HG02943 (cell line): ENCODE data around the gene CHTF18.
"Not testable (repeated sequence)": the region's sequence is repeated elsewhere in the genome, so short reads cannot be mapped to it uniquely, and the experiment has no call there.

Experiments
- ATAC-seq: cut with Tn5 transposase; IDR thresholded peaks from one replicate; pipeline ENCODE4 v1.9.1; 2021; ENCODE audit warnings: mild to moderate bottlenecking, low read depth, moderate library complexity; ENCODE audit not compliant: unreplicated experiment

The CHTF18 gene

DNA sequence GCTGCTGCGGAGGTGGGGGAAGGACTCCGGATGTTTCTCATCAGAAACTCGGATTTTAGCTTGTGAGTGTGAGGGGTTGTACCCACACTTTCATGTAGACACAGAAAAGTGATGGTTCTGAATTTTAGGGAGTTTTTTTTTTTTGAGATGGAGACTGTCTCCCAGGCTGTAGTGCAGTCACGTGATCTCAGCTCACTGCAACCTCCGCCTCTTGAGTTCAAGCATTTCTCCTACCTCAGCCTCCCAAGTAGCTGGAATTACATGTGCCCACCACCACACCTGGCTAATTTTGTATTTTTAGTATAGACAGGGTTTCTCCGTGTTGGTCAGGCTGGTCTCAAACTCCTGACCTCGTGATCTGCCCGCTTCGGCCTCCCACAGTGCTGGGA is 34.5 kb downstream of the CHTF18 start:
- no peak for ATAC-seq

DNA sequence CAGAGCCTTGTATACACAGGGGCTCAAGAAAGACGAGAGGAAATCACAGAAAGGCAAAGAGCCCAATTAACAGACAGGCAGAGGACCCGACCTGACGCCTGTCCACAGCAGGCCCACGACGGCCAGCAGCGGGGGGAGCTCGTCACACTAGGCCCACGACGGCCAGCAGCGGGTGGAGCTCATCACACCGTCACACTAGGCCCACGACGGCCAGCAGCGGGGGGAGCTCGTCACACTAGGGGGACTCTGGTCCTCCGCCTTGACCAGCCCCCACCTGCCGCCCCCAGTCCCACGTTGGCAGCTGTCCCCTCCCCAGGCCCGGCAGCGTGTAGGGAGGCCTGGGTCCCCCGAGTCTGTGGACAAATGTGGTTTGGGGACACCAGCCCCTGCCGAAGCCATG is 35.8 kb downstream of the CHTF18 start:
- ATAC-seq, result no peak

DNA sequence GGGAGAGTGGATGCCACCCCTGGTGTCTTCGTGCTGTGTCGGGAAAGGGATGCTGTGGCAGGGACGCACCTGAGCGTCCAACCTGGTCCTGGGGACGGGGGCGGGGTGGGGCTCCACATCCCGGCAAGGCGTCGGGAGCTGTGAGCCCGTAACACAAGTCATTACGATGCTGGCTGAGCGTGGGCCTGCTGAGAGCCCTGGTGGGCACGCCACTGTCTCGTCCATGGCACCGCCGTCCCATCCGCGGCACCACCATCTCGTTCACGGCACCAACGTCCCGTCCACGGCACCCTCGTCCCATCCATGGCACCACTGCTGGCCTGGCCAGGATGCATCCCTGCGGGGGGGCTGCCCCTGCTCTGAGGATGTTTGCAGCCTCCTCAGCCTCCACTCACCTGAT is 36.2 kb downstream of the CHTF18 start:
- ATAC-seq, result no peak

DNA sequence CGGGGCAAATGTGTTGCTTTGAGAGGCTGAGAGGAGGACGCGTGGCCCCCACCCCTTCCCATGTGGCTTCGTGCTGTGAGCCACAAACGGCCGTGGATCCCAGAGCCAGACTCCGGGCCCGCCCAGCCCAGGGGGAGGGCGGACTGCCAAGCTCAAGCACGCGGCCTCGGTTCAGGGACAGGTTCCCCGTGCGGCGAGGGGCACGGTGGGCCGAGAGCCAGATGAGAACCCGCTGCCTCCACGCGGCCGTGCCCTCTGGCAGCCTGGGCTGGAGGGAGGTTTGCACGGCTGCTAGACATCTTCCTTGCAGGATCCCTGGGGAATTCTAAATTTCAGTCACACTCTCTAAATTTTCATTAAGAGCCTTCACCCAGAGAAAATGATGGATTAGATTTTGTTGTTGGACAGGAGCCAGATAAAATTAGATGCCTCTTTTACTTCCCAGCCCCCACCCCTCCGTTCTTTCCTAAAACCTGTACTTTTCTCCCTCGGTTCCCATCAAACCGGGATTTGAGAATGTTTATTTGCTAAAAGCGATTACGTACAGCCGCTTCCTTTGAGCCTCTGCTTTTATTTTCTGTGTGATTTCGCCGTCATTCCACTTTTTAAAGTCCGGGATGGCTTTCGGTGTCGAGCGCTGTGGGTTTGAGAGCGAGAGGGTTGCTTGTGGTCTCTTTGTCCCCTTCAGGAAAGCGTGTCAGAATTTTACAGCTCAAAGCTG is 37.1 kb downstream of the CHTF18 start:
- no peak for ATAC-seq

DNA sequence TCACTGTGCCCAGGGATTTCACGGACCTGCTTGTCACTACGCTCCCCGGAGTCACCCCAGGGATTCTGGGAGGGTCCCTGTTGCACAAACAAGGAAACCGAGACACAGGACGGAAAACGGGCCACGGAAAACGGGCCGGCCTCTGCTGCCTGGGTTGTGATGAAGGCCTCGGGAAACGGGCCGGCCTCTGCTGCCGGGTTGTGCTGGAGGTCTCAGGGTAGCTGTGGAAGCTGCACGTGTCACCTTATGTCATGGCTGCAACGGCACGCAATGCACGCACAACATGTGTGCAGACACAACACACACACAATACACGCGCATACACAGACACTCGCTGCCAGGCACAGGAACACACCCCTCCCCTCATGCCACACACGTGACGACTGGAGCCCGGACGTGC is 39.1 kb downstream of the CHTF18 start:
- ATAC-seq, result no peak

DNA sequence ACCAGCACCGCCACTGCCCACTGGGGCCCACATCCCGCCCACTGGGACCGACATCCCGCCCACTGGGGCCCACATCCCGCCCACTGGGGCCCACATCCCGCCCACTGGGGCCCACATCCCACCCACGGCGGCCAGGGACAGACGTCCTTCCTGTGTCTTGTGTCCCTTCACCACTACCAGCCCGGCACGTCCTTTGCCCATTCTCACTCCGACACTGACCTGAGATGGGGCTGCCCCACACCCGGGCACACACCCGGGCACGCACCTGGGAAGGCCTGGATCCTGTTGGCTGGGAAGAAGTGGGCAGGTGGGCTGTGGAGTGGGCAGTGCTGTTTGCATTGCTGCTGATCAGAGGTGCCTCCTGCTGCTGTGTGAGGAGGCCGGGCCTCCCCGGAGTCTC is 40.5 kb downstream of the CHTF18 start:
- no peak for ATAC-seq

DNA sequence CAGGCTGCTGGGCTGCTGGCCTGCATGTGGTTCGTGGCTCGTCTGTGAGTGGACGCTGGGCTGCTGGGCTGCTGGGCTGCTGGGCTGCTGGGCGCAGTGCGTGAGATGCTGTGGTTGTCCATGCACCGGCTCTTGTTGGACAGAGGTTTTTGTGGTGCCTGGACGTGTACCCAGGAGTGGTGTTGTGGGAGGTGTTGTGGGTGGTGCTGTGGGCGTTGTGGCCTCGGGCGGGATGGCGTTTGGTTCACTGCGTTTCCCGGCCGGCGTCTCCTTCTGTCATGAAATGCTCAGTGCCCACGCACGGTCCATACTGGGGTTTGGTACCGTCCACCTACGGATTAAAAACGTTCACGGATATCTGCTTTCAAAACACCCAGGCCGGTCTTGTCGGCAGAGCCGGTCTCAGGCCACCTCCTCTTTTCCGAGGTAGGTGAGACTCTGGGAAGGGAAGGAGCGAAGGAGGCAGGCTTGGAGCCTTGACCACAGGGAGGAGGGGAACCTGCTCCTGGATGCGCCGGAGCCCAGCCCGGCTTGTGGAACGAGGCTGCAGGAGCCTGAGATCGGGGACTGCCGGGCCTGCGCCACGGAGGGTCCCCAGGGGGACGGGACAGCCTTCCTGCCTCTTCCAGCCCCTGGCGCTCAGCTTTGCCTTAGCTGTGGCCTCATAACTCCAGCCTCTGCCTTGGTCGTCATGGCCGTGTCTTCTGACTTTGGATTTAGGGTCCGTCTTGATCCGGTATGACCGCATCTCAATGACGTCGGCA is 41.9 kb downstream of the CHTF18 start:
- no peak for ATAC-seq

DNA sequence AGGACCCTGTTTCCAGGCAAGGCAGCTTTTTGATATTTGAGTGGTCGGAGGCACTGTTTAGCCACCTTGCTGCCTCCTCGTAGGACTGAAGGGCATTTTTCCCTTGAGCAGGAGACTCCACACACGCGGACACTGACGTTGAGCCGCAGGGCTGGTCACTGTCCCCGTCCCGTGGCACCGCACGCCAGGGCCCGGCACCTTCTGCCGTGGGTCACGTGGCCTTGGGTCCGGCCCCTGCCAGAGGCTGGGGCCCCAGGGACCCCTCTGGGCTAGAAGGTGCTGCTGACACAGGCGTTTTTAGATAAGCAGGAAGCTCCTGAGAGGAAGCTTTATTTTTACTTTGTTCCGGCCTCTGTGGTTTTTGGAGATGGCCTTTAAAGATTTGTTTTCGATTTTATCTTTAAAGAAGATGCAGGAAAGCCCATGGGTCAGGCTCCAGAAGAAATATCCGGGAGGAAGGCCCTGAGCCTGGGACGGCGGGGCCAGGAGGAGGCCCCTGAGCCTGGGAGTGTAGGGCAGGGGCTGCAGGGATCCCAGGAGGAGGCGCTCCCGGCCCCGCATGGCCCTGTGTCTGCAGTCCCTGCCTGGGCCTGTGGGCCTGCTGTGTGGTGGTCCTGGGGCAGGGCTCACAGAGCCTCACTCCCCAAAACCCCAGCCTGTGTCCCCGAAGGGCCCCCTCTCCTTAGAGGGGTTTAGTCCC is 42.6 kb downstream of the CHTF18 start:
- no peak for ATAC-seq

DNA sequence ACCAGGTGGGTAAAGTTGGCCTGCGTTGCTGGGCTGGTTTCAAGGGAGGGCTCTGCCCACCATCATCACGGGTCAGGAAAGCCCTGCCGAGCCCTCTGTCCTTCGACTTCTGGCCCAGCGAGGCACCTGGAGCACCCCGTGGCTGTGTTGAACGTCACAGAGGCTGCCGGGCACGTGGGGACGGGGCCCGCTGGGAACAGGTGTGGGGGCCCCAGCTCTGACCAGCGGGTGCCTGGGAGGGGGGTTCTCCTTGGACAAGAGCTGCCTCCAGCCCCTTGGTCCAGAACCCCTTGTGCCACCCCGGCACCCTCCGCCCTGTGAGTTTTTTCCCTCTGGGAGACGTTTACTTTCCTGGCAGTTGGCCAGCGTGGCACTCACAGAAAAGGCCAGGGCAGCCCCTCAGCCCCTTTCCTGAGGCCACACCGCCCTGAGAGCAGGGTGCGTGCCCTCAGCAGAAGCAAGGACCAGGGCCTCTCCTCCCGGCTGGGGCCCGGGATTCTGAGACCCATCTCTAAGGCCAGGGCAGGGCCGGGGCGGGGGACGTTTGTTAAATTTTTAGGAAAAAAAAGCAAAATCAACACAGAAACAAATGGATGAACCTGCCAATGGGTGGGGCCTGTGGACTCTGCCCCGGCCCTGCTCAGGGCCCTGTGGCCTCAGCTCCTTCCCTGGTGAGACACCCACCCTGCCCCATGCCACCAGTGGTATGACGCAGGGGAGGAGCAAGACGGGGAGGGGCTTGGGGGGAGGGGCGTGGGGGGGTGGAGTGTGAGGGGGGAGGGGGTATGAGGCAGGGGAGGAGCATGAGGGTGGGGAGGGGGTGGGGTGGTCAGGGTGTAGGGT is 43.4 kb downstream of the CHTF18 start:
- ATAC-seq, result no peak

DNA sequence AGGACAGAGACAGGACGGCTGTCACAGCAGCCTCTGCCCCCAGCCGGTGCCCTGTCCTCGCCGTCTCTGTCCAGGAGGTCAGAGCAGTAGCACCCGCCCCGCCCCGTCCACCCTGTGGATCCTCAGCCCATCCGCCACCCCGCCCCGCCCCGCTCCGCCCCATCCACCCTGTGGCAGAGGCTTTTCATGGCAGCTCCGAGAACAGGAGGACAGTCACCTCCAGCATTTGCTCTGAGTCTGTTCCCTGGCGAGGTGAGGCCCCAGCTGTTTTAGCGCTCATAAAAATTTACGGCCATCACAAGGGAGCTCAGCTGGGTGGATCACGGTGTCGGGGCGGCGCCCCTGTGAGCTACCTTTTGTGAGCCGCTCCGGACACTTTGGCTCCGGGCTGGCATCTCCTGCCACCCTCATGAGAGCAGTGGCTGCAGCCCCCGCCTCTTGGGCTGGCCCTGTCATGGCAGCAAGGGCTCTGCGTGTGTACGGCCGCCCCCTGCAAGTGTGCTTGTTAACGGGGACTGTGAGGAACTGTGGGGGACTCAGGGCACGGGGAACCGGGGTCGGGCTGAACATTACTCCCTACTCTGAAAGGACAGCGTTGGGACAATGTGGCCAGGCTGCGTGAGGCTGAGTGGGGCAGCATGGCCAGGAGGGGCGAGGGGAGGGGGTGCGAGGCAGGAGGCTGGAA is 44.4 kb downstream of the CHTF18 start:
- ATAC-seq, result no peak

DNA sequence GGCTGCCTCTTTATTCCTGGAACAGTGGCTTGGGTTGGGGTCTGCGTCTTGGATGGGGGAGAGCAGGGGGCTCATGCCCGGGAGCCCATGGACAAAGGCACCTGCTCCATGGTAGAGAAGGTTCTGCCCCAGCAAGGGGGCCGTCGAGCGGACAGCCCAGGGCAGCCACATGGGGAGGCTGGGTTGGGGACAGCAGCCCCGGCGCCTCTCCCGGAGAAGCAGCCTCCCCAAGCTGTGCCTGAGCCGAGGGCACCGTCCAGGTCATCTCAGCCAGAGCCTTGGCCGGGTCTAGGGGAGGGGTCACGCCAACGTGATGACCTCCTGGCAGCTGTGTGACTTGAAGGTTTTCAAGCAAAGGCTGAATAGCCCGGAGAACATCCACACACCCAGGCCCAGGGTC is 45.0 kb downstream of the CHTF18 start:
- no peak for ATAC-seq

DNA sequence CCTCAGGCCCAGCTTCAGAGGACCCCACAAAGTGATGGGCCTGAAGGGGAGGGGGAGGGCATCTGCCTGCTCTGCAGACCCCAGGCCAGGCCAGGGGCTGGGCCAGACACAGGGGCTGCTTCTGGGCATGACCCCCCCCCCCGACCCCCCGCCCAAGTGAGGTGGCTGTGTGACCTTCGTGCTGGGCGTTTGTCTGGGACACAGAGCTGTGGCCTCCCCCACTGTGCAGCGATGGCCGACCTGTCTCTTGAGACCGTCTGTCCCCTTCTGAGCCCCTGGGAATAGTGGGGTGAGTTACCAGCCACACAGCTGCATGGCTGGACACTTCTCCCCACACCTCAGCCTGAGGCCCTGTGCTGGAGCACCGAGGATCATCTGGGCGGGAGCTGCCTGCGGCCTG is 47.0 kb downstream of the CHTF18 start:
- no peak for ATAC-seq

DNA sequence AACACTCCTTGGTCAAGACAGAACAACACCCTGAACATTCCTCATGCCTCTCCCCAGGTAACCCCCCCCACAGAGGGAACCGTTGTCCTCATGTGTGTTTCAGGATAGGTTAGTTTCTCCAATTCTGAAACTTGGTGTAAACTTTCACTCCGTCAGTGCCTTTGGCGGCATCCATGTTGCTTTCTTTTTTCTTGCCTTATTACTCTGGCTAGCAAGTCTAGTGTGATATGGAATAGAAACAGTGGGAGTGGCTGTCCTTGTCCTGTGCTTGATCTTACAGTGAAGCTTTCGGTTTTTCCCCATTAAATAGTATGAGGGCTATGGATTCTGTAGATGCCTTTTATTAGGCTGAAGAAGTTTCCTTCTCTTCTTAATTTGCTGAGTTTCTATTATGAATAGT is 47.8 kb downstream of the CHTF18 start:
- no peak for ATAC-seq

DNA sequence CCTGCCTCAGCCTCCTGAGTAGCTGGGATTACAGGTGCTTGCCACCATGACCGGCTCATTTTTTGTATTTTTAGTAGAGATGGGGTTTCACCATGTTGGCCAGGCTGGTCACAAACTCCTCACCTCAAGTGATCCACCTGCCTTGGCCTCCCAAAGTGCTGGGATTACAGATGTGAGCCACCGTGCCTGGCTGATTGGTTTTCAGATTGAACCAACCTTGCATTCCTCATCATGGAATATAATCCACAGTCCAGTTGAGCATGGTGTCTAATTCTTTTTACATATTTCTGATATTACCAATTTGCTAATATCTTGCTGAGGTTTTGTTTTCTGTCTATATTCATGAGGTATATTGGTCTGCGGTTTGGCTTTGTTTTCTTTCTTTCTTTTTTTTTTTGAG is 48.4 kb downstream of the CHTF18 start:
- not testable (repeated sequence) for ATAC-seq

DNA sequence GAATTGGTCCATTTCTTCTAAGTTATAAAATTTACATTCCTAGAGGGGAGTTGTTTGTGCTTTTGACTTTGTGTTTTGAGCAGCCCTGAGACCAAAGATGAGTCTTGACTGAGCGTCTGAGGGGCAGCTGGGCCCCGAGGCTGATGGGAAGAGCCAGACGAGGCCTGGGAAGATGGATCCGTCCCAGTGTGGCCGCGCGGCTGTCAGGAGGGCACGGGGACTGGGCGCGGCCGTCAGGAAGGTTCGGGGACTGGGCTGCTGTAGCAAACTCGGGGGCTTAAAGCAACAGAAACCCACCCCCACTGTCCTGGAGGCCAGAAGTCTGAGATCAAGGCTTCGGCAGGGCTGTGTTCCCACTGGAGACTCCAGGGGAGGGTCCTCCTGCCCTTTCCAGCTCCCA is 50.3 kb downstream of the CHTF18 start:
- ATAC-seq, result no peak

DNA sequence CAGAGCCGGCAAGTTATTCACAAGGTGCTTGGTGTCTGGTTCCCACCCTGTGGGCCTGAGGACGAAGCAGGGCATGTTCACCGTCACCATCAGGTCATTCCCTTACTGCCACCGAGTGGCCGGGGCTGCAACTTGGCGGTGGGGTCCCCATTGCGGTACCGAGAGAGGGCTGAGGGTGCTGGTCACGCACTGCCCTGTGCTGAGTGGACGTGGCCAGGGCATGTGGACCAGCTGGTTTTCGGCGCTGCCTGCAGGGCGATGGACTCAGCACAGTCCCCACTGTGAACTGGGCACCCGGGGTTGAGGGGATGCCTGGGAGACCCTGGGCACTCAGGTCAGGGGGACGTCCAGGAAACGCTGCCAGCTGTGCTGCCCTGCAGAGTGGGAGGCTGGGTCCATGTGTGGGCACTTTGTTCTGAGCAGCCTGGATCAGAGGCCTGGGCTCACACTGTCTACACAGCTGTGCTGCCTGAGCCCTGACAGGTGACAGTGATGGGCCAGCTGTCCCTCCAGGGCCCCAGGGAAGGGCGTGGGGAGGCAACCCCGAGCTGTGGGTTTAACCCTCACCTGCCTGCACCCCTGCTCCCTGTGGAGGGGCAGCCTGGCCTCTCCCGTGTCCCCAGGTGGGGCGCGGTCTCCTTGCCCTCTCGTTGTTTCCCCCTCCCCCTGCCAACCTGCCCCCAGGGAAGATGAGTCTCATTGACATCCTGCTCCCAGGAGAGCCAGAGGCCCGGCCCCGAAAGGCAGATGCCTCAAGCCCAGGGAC is 51.4 kb downstream of the CHTF18 start:
- no peak for ATAC-seq

DNA sequence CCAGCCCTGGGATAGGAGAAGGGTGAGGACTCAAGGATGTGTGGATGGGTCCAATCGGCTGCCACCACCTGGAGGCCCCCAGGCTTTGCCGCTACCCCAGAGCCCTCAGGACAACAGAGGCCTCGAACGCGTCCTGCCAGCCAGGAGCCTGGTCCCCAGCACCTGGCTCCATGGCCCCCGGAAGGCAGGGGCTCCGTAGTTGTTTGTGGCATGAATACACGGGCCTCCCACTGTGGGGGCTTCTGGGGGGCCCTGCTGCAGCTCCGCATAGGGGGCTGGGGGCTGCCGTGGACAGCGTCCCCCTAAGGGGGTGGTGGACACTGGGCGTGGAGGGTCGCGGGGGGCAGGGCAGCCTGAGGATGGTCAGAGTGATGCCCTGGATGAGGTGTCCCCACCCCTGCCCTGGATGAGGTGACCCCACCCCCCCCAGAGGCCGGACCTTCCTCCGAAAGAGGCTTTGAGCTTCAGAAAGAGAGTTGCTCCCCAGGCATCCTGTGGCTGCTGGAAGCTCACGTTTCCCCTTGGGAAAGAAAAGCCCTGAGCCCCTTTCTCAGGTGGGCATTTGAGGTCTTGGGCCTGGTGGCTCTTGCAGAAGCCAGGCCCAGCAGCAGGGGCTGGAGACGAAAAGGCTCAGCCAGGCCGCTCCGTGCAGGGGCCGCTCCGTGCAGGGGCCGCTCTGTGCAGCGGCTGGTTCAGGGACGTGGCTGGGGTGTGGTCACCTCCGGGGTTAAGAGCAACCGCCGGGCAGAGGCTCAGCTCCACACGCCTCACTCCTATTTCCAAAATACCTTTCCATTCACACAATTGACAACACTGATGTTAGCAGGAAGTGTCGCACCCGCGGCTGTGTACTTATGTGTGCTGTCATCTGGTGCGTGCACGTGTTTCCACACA is 52.4 kb downstream of the CHTF18 start:
- ATAC-seq, result no peak

DNA sequence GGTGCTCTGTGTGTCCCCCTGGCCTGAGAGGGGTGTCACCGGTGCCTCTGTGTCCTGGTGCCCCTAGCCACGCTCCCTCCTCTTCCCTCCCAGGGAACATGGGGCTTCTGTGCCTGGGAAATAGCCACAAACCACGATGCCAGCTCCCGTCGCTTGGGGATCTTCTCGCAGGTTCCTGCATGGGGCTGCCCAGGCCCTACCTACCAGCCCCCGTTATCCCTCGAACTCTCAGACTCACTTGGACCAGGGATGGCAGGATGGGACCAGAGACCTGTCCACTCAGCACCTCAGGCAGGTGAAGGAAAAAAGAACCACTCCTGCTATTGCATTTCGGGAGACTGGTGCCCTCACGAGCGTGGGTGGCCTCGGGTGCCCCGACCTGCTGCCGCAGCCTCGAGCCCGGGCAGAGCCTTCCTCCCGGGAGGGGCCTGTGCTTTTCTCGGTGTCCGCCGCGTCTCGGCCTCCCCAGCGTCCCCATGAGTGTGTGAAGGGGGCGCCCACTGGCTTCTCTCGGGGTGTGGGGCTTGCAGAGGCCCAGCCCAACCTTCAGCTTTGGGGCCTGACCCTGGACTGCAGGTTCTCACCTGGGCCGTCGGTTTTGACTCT is 53.1 kb downstream of the CHTF18 start:
- no peak for ATAC-seq
